Progenitor cell of endocrine pancreas (in vitro differentiated cells): ENCODE measurements around the gene PLEKHG2. TPM values are rescaled to one million over a fixed set of nuclear protein-coding genes. Genes with fewer than 3 reads are reported as not detected.
A peak's percentile ranks its signal among the peaks of the same experiment; 100 is the strongest.

Experiments used
- DNase-seq: peaks from one replicate; pipeline ENCODE4 v3.0.0; 2021; ENCODE audit warnings: low spot score; ENCODE audit not compliant: unreplicated experiment
- H3K27ac Mint-ChIP-seq: 2 replicates; pipeline ENCODE4 v1.8.0; 2021; ENCODE audit warnings: mild to moderate bottlenecking, moderate library complexity, mixed read lengths
- H3K27me3 Mint-ChIP-seq: 2 replicates; pipeline ENCODE4 v1.8.0; 2021; ENCODE audit warnings: mixed read lengths
- H3K36me3 Mint-ChIP-seq: 2 replicates; pipeline ENCODE4 v1.8.0; 2022; ENCODE audit warnings: mixed read lengths; ENCODE audit not compliant: insufficient read depth
- H3K4me1 Mint-ChIP-seq: 2 replicates; pipeline ENCODE4 v1.8.0; 2021; ENCODE audit warnings: low read depth, mixed read lengths
- H3K4me3 Mint-ChIP-seq: 2 replicates; pipeline ENCODE4 v1.8.0; 2021; ENCODE audit warnings: low read depth, mild to moderate bottlenecking, moderate library complexity, mixed read lengths
- H3K9me3 Mint-ChIP-seq: 2 replicates; pipeline ENCODE4 v1.8.0; 2021; ENCODE audit warnings: low read depth, mixed read lengths
- microRNA-seq: library from miRNA; unstranded; fragments of <30 nt; microRNA quantifications from one replicate; pipeline ENCODE4 v1.1.0, GENCODE V29; 2020; ENCODE audit warnings: borderline number of aligned reads; ENCODE audit not compliant: unreplicated experiment
- total RNA-seq: library from RNA; stranded (reverse); gene quantifications from 2 replicates; pipeline ENCODE4 v1.2.1, GENCODE V29; 2021
- TF ChIP-seq, protein P1 (sequence below): fragments of 200-600 bp; sonication (generic); IDR thresholded peaks from one replicate; pipeline ENCODE4 v1.5.0; 2021; ENCODE audit warnings: antibody characterized with exemption, mild to moderate bottlenecking; ENCODE audit not compliant: unreplicated experiment

The PLEKHG2 gene
- total RNA-seq, 1 donor from 2014 or later, result 162 TPM

DNA sequence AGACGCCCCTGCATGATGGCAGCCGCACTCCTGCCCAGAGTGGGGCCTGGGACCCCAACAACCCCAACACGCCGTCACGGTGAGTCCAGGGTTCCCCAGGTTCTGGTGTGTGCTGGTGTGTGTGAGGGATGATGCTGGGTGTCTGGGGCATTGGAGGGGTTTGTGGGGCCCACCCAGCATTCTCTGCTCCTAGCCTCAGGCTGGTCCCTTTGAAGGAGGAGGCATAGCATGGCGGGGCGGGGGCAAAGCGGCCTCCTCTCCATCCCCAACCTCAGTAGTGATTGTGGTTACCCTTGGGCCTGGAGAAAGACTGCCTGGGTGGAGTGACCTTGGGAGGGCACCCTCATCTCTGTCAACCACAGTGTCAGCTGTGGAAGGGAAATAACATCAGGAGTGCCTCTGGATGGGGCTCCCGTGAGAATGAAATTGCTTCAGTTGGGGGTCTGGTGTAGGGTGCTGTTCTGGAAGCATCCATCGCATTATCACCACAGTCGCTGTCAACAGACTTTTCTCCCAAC is 61.0 kb downstream of the PLEKHG2 start:
- Mint-ChIP-seq H3K36me3 (peaks cover 25% of the 10 kb centered on the region), H3K27ac (no peak overlapping the region), H3K4me3 (no peak overlapping the region), H3K27me3 (no peaks in the 10 kb centered on the region), H3K4me1 (no peaks in the 10 kb centered on the region), H3K9me3 (no peaks in the 10 kb centered on the region)
- TF ChIP-seq, protein P1, sequence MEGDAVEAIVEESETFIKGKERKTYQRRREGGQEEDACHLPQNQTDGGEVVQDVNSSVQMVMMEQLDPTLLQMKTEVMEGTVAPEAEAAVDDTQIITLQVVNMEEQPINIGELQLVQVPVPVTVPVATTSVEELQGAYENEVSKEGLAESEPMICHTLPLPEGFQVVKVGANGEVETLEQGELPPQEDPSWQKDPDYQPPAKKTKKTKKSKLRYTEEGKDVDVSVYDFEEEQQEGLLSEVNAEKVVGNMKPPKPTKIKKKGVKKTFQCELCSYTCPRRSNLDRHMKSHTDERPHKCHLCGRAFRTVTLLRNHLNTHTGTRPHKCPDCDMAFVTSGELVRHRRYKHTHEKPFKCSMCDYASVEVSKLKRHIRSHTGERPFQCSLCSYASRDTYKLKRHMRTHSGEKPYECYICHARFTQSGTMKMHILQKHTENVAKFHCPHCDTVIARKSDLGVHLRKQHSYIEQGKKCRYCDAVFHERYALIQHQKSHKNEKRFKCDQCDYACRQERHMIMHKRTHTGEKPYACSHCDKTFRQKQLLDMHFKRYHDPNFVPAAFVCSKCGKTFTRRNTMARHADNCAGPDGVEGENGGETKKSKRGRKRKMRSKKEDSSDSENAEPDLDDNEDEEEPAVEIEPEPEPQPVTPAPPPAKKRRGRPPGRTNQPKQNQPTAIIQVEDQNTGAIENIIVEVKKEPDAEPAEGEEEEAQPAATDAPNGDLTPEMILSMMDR, result no peak
- DNase-seq, result no peak

DNA sequence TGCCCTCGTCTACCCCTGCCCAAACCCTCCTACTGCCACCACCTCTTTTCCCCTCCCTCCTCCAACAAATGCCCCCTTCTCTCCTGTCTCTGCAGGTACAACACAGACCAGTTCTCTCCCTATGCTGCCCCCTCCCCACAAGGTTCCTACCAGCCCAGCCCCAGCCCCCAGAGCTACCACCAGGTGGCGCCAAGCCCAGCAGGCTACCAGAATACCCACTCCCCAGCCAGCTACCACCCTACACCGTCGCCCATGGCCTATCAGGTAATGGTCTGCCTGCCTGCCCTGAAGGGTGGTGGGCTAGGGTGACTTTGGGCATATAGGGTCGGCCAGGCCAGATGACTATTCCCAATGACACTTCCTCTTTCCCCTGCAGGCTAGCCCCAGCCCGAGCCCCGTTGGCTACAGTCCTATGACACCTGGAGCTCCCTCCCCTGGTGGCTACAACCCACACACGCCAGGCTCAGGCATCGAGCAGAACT is 61.7 kb downstream of the PLEKHG2 start:
- Mint-ChIP-seq H3K27ac (peak overlapping the region; percentile 84), H3K36me3 (peaks cover 23% of the 10 kb centered on the region), H3K27me3 (no peaks in the 10 kb centered on the region), H3K4me3 (no peak overlapping the region), H3K9me3 (no peaks in the 10 kb centered on the region), H3K4me1 (no peaks in the 10 kb centered on the region)
- TF ChIP-seq, protein P1, result peak; percentile 82
- peak; percentile 74 for DNase-seq

DNA sequence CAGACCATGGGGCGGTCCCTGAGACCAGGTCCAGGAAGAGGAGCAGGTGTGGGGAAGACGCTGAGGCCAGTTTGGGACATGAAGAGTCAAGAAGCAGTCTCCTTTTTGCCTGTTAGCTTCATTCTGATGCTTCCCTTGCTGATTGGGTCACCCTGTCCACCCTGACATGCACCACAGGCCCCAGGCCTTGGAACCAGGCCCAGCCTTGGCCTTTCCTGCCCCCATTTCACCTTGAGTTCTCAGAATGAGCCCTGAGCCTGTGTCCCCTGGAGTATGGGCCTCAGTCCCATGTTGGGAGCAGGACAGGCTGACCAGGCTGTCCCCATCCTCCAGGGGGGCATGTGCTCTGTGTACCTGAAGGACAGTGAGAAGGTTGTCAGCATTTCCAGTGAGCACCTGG is 63.3 kb downstream of the PLEKHG2 start:
- DNase-seq, result no peak
- Mint-ChIP-seq H3K36me3 (peaks cover 15% of the 10 kb centered on the region), H3K27me3 (no peaks in the 10 kb centered on the region), H3K27ac (no peak overlapping the region), H3K9me3 (no peaks in the 10 kb centered on the region), H3K4me1 (peaks cover 8% of the 10 kb centered on the region), H3K4me3 (no peak overlapping the region)
- TF ChIP-seq, protein P1, result no peak

Small RNA genes within 50 kb of the gene (microRNA-seq; reads per million reads assigned to microRNA genes)
- gene MIR4530, result not detected

Other genes starting within 250 kb of the PLEKHG2 start
- 0.89 and 0.93 TPM in 2 replicates for gene NCCRP1, start 215.7 kb upstream of the PLEKHG2 start, total RNA-seq
- not detected in 2 replicates for gene SYCN, start 208.4 kb upstream of the PLEKHG2 start, total RNA-seq
- not detected in 2 replicates for gene IFNL3, start 167.7 kb upstream of the PLEKHG2 start, total RNA-seq
- gene IFNL4, start 163.8 kb upstream of the PLEKHG2 start, total RNA-seq, result not detected in 2 replicates
- not detected in 2 replicates for gene IFNL2, start 144.3 kb upstream of the PLEKHG2 start, total RNA-seq
- gene IFNL1, start 116.3 kb upstream of the PLEKHG2 start, total RNA-seq, result not detected in 2 replicates
- gene LRFN1, start 91.8 kb upstream of the PLEKHG2 start, total RNA-seq, result 4.8 and 5.2 TPM in 2 replicates
- not detected in 2 replicates for gene GMFG, start 76.6 kb upstream of the PLEKHG2 start, total RNA-seq
- gene SAMD4B, start 70.2 kb upstream of the PLEKHG2 start, total RNA-seq, result 140 and 152 TPM in 2 replicates
- 49.4 and 49.5 TPM in 2 replicates for gene PAF1, start 21.6 kb upstream of the PLEKHG2 start, total RNA-seq
- 36.3 and 39.0 TPM in 2 replicates for gene MED29, start 21.3 kb upstream of the PLEKHG2 start, total RNA-seq
- 10.5 and 10.6 TPM in 2 replicates for gene ZFP36, start 5.8 kb upstream of the PLEKHG2 start, total RNA-seq
- 1,449 and 1,510 TPM in 2 replicates for gene RPS16, start 23.3 kb downstream of the PLEKHG2 start, total RNA-seq
- 170 and 171 TPM in 2 replicates for gene SUPT5H, start 32.9 kb downstream of the PLEKHG2 start, total RNA-seq
- 79.3 TPM in 2 replicates for gene TIMM50, start 68.2 kb downstream of the PLEKHG2 start, total RNA-seq
- 0.93 and 1.1 TPM in 2 replicates for gene DLL3, start 86.3 kb downstream of the PLEKHG2 start, total RNA-seq
- 5.1 and 6.5 TPM in 2 replicates for gene SELENOV, start 102.5 kb downstream of the PLEKHG2 start, total RNA-seq
- gene EID2B, start 120.2 kb downstream of the PLEKHG2 start, total RNA-seq, result 1.8 and 2.0 TPM in 2 replicates
- 21.0 and 24.1 TPM in 2 replicates for gene EID2, start 127.5 kb downstream of the PLEKHG2 start, total RNA-seq
- not detected in 2 replicates for gene LGALS13, start 189.9 kb downstream of the PLEKHG2 start, total RNA-seq
- gene LGALS16, start 243.2 kb downstream of the PLEKHG2 start, total RNA-seq, result not detected in 2 replicates